Upper lobe of left lung (tissue), 6 donors: ENCODE measurements around the gene CA9. TPM values are rescaled to one million over a fixed set of nuclear protein-coding genes. Genes with fewer than 3 reads are reported as not detected.
A peak's percentile ranks its signal among the peaks of the same experiment; 100 is the strongest.

Experiments
- ATAC-seq, 2 donors: fragments of 200-7000 bp; cut with Tn5 transposase; one replicate each; pipeline ENCODE4 v1.9.1; 2022; ENCODE audit warnings: mild to moderate bottlenecking in 2 of 2, moderate library complexity in 2 of 2; ENCODE audit not compliant: low FRiP score in 2 of 2
- DNase-seq, 2 donors: peaks; one replicate each; pipeline ENCODE4 v3.0.0-alpha.2; 2019 to 2020
- H3K27ac ChIP-seq, 4 donors: fragments of 200-600 bp; sonication (generic); one replicate each; pipeline ENCODE4 v1.5.1; 2016 to 2019
- H3K27me3 ChIP-seq, 4 donors: fragments of 200-600 bp; sonication (generic); one replicate each; pipeline ENCODE4 v1.5.1; 2017 to 2019
- H3K36me3 ChIP-seq, 4 donors: fragments of 200-600 bp; sonication (generic); one replicate each; pipeline ENCODE4 v1.5.1; 2016 to 2019
- H3K4me1 ChIP-seq, 4 donors: fragments of 200-600 bp; sonication (generic); one replicate each; pipeline ENCODE4 v1.5.1; 2018 to 2019
- H3K4me3 ChIP-seq, 4 donors: fragments of 200-600 bp; sonication (generic); one replicate each; pipeline ENCODE4 v1.5.1; 2017 to 2019; ENCODE audit warnings: mild to moderate bottlenecking in 2 of 4, moderate library complexity in 1 of 4
- H3K9me3 ChIP-seq, 4 donors: fragments of 200-600 bp; sonication (generic); one replicate each; pipeline ENCODE4 v1.5.1; 2018 to 2019
- CTCF ChIP-seq, 6 experiments: fragments of 450-650 bp in 4 of 6; fragments of 200-600 bp in 2 of 6; sonication (generic) in 2 of 6; IDR thresholded peaks; one replicate each; pipeline ENCODE4 v1.5.1; 2016 to 2019; ENCODE audit warnings: antibody characterized with exemption in 6 of 6
- EP300 ChIP-seq, 4 donors: sonication (generic); formaldehyde crosslinking; IDR thresholded peaks; one replicate each; pipeline ENCODE4 v1.5.1; 2017; ENCODE audit warnings: antibody characterized with exemption in 4 of 4, control low read depth in 2 of 4
- POLR2A ChIP-seq, 4 donors: fragments of 450-650 bp; IDR thresholded peaks; one replicate each; pipeline ENCODE4 v1.5.1; 2016 to 2017; ENCODE audit warnings: antibody characterized with exemption in 4 of 4, mild to moderate bottlenecking in 2 of 4
- POLR2AphosphoS5 ChIP-seq, 2 donors: sonication (generic); formaldehyde crosslinking; IDR thresholded peaks; one replicate each; pipeline ENCODE4 v1.5.1; 2017; ENCODE audit warnings: antibody characterized with exemption in 2 of 2
- WGBS, 2 donors: methylation state at CpG; one replicate each; pipeline ENCODE4 v1.1.5; 2017 to 2018; 5-methylcytosine and 5-hydroxymethylcytosine counted together
- total RNA-seq, 6 donors: library from RNA; depleted of rRNA in 4 of 6; stranded (reverse); fragments of >200 nt in 4 of 6; gene quantifications; one replicate each; pipeline versions ENCODE4 v1.1.0 to v1.2.1, GENCODE V29; 2016 to 2021
- donor health status: DM: no; HTN: no; CAD: no; lungs with moderate emphysema.
- donor health status: DM: no; HTN: yes; CAD: no; lungs with severe emphysema.

CA9 gene
- total RNA-seq, 6 donors from 2014 or later: 0.14 to 0.24 TPM; not detected in 4

DNA sequence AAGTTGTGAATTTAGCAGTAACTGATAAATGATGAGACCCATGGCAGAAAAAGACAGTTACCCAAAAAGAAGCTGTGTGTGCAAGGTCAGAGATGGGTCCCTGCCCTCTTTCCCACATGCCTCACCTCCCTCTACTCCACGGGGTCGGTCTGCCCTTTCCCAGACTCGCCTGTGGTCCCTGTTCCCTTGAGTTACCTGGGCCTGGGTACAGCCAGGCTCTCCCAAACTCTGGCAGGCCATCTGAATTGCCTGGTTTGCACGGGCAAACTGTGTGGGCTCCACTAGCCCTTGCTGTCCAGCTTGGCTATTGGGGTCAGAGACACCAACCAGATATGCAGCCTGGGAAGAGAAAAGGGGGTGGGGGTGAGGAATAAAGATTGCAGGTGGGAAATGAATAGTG lies 34.4 kb downstream of the CA9 start:
- WGBS, 2 donors: 93 to 98% methylated on average over 4 of the region's 4 CpGs
- Histone ChIP-seq H3K27ac (no peak overlapping the region), H3K4me1 (no peaks in the 10 kb centered on the region), H3K27me3 (no peaks in the 10 kb centered on the region), H3K4me3 (no peak overlapping the region), H3K36me3 (peaks cover 84 to 98% (median 96%) of the 10 kb centered on the region in 4 donors), H3K9me3 (no peaks in the 10 kb centered on the region)
- TF ChIP-seq CTCF (IDR thresholded peaks at IDR 0.05) (no peak), POLR2AphosphoS5 (IDR thresholded peaks at IDR 0.05) (no peak), EP300 (IDR thresholded peaks at IDR 0.05) (no peak), POLR2A (IDR thresholded peaks at IDR 0.05) (no peak)
- no peak for DNase-seq
- ATAC-seq: no peak

- Histone ChIP-seq H3K9me3 (no peaks in the 10 kb centered on the region), H3K4me3 (no peak overlapping the region), H3K27ac (no peak overlapping the region), H3K27me3 (no peaks in the 10 kb centered on the region), H3K36me3 (peaks cover 82 to 98% (median 96%) of the 10 kb centered on the region in 4 donors), H3K4me1 (no peaks in the 10 kb centered on the region)
- TF ChIP-seq CTCF (IDR thresholded peaks at IDR 0.05): no peak
- TF ChIP-seq POLR2A (IDR thresholded peaks at IDR 0.05): no peak
- no peak for TF ChIP-seq EP300 (IDR thresholded peaks at IDR 0.05)
- TF ChIP-seq POLR2AphosphoS5 (IDR thresholded peaks at IDR 0.05): no peak
- WGBS, 2 donors: 88 to 95% methylated on average over 3 to 7 of the region's 7 CpGs
- no peak for ATAC-seq
- DNase-seq: no peak
Observed at GRCh38 chr9:35710818-35711500, 37.2 kb downstream of the CA9 start.

DNA sequence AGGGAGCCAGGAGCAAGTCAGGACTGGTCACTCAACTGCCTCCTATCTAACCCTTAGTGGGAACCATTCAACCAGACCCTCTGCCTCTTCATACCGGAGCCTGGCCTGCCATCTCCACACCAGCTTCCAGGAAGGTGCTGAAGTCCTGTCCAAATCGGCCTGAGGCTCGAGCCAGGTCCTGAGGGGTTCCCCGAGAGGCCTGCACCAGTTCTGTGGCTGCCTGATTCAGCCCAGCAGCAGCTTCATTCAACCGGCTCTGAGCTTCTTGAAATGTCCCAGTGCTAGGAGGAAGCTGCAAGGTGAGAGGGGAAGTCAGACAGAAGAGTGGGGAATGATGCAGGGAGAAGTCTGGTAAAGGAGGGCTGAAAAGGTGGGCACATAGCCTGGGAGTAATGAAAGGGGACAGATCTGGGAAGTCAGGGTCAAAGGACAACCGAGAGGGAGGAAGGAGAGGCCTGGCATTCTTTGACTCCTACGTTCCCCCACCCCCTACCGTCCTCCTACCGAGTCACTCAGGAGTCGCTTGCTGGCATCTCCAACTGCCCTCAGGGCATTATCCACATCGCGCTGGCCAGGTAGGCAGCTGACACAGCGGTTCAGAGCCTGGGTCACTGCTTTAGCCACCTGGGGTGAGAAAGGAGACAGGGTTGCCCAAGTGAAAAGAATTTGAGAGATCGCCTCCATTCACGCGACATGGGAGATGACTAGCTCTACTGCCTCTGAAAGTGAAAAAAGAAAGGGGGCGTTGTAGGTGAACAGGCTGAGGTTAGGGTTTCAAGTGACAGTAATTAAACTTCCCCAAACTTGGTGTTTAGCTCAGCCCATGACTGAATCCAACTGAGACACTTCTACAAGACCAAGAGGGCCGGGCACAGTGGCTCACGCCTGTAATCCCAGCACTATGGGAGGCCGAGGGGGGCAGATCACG lies 38.0 kb downstream of the CA9 start:
- Histone ChIP-seq H3K27ac (no peak overlapping the region), H3K27me3 (no peaks in the 10 kb centered on the region), H3K4me3 (no peak overlapping the region), H3K9me3 (no peaks in the 10 kb centered on the region), H3K4me1 (no peaks in the 10 kb centered on the region), H3K36me3 (peaks cover 82 to 98% (median 96%) of the 10 kb centered on the region in 4 donors)
- no peak for DNase-seq
- TF ChIP-seq POLR2AphosphoS5 (IDR thresholded peaks at IDR 0.05): no peak
- no peak for ATAC-seq
- WGBS, 2 donors: 92 to 95% methylated on average over 20 to 21 of the region's 21 CpGs

- Histone ChIP-seq H3K36me3 (peaks cover 82 to 98% (median 96%) of the 10 kb centered on the region in 4 donors), H3K9me3 (no peaks in the 10 kb centered on the region), H3K4me1 (no peaks in the 10 kb centered on the region), H3K4me3 (no peak overlapping the region), H3K27me3 (no peaks in the 10 kb centered on the region), H3K27ac (no peak overlapping the region)
- peak in 1 of 2 donors; percentile 50 for DNase-seq
- no peak for TF ChIP-seq POLR2A (IDR thresholded peaks at IDR 0.05)
- no peak for ATAC-seq
- WGBS, 2 donors: 89 to 94% methylated on average over 10 to 11 of the region's 11 CpGs
Observed at GRCh38 chr9:35712762-35713400, 39.2 kb downstream of the CA9 start.

DNA sequence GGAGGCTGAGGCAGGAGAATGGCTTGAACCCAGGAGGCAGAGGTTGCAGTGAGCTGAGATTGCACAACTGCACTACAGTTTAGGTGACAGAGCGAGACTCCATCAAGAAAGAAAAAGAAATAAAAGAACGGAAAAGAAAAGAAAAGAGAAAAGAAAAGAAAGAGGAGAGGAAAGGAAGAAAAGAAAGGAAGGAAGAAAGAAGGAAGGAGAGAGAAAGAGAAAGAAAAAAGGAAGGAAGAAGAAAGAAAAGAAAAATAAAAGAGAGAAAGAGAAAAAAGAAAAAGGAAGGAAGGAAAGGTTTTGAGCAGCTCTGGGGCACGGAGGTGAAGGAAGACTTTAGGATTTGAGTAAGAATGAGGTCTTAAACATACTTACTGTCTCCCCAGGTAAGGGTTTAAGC lies 39.9 kb downstream of the CA9 start:
- Histone ChIP-seq H3K36me3 (peaks cover 85 to 98% (median 96%) of the 10 kb centered on the region in 4 donors), H3K9me3 (no peaks in the 10 kb centered on the region), H3K4me3 (no peak overlapping the region), H3K27ac (no peak overlapping the region), H3K27me3 (no peaks in the 10 kb centered on the region), H3K4me1 (no peaks in the 10 kb centered on the region)
- TF ChIP-seq POLR2AphosphoS5 (IDR thresholded peaks at IDR 0.05) (no peak), CTCF (IDR thresholded peaks at IDR 0.05) (no peak), POLR2A (IDR thresholded peaks at IDR 0.05) (no peak)
- ATAC-seq (no peak), DNase-seq (no peak)
- WGBS, 2 donors: 89 to 93% methylated on average over 3 of the region's 3 CpGs
